Heart right ventricle (tissue), 16 donors: ENCODE data around the gene HTT. TPM values are rescaled to one million over a fixed set of nuclear protein-coding genes. Genes with fewer than 3 reads are reported as not detected.

Experiments
- ATAC-seq, 8 donors: fragments of 200-7000 bp; cut with Tn5 transposase; one replicate each; pipeline ENCODE4 v1.9.1; 2020; ENCODE audit warnings: mild to moderate bottlenecking in 8 of 8, moderate library complexity in 8 of 8, moderate number of reproducible peaks in 1 of 8
- DNase-seq, 2 donors: peaks; one replicate each; pipeline ENCODE4 v3.0.0-alpha.2; 2020
- H3K27ac ChIP-seq, 10 donors: fragments of 200-600 bp; sonication (generic) in 2 of 10; one replicate each; pipeline versions ENCODE4 v1.5.0 to v1.8.0; 2020 to 2022; ENCODE audit warnings: mild to moderate bottlenecking in 3 of 10
- H3K27me3 ChIP-seq, 7 donors: fragments of 200-600 bp; one replicate each; pipeline ENCODE4 v1.8.0; 2021 to 2022; ENCODE audit warnings: mild to moderate bottlenecking in 2 of 7
- H3K36me3 ChIP-seq, 9 donors: fragments of 200-600 bp; sonication (generic) in 1 of 9; one replicate each; pipeline versions ENCODE4 v1.5.0 to v1.8.0; 2020 to 2022; ENCODE audit warnings: mild to moderate bottlenecking in 2 of 9
- H3K4me1 ChIP-seq, 9 donors: fragments of 200-600 bp; sonication (generic) in 1 of 9; one replicate each; pipeline versions ENCODE4 v1.5.0 to v1.8.0; 2020 to 2022; ENCODE audit warnings: mild to moderate bottlenecking in 4 of 9
- H3K4me3 ChIP-seq, 10 donors: fragments of 200-600 bp; sonication (generic) in 2 of 10; one replicate each; pipeline versions ENCODE4 v1.5.0 to v1.8.0; 2020 to 2022; ENCODE audit warnings: mild to moderate bottlenecking in 7 of 10, moderate library complexity in 2 of 10
- H3K9me3 ChIP-seq, 11 donors: fragments of 200-600 bp in 10 of 11; sonication (generic) in 2 of 11; one replicate each; pipeline versions ENCODE4 v1.5.0 to v1.8.0; 2013 to 2022; ENCODE audit warnings: mild to moderate bottlenecking in 2 of 11, control low read depth in 1 of 11, moderate library complexity in 1 of 11
- CTCF ChIP-seq, 9 donors: fragments of 200-600 bp; sonication (generic) in 2 of 9; IDR thresholded peaks; one replicate each; pipeline versions ENCODE4 v1.5.0 to v1.8.0; 2021 to 2022; ENCODE audit warnings: antibody characterized with exemption in 9 of 9, mild to moderate bottlenecking in 5 of 9, moderate library complexity in 1 of 9
- WGBS, 2 donors: extraction: QIAGEN DNeasy Blood & Tissue Kit; methylation state at CpG; one replicate each; pipeline ENCODE4 v1.1.7; 2013; ENCODE audit warnings: inconsistent platforms in 1 of 2; 5-methylcytosine and 5-hydroxymethylcytosine counted together
- intact Hi-C, 10 donors: fragments of 100-400 bp; cut with DNase I; formaldehyde crosslinking; loops; one replicate each; pipeline versions ENCODE4 v1.11.1 to v1.14.2; 2022
- polyA plus RNA-seq, 2 donors: library from polyadenylated mRNA; stranded (reverse); fragments of 200-250 nt; gene quantifications; one replicate each; pipeline ENCODE4 v1.2.3, GENCODE V29; 2013
- total RNA-seq, 10 donors: library from RNA; stranded (reverse); fragmentation: NEBNext Ultra II Directional in 3 of 10; extraction: Animal tissue kit (Norgen Biotek cat#: 25700) in 3 of 10; gene quantifications; one replicate each; pipeline versions ENCODE4 v1.2.1 to v1.2.4, GENCODE V29; 2021 to 2023
- donor health status: Arrhythmogenic right ventricular cardiomyopathy.
- donor health status: ischemic (EF 13 %, LVEDD 7.1; RV severe dilation, severe dysfunction).
- donor health status: healthy with polysubstance abuse.
- donor health status: DM: no; HTN: yes; CAD: no.
- donor health status: DM: no; HTN: no; CAD: no.
- donor health status: ischemic (EF 25% LVEDD 6.9; RV normal size, moderate dysfunction).
- donor health status: ischemic (EF 25% LVEDD 5.7; RV mildly dilated, moderate dysfunction).
- donor health status: healthy.
- donor health status: DM: yes; HTN: yes; CAD: no.
- donor health status: Ischemic cardiomyopathy.
- donor health status: ischemic (EF 35%, LVEDD 5.7; RV mildly dilated, moderate dysfunction).
- donor health status: nonischemic (EF 11% LVEDD 7.7; RV severe dilation, severe dysfunction).
- donor health status: DM: yes; HTN: yes; CAD: no.
- donor health status: PGD.
- donor health status: ischemic (EF 29% LVEDD 5.4; RV normal size, mild dysfunction).
- donor health status: nonischemic (EF 23%, LVEDD 6.1; RV moderate dilation, normal function).

HTT gene
- total and polyA plus RNA-seq, 12 donors, result 6.3 to 34.0 (median 24.1) TPM

GRCh38 chr4:3200423-3201090 lies 126.1 kb downstream of the HTT start:
- ATAC-seq (no peak), DNase-seq (no peak)
- H3K4me3 ChIP-seq, result no peak overlapping the region
- H3K9me3 ChIP-seq, result no peaks in the 10 kb centered on the region
- peaks cover 0 to 35% (median 0%) of the 10 kb centered on the region in 9 donors for H3K4me1 ChIP-seq
- peaks cover 0 to 82% (median 23%) of the 10 kb centered on the region in 9 donors for H3K36me3 ChIP-seq
- WGBS, 2 donors, result 90 to 92% methylated on average over 8 of the region's 8 CpGs
- H3K27me3 ChIP-seq, result no peaks in the 10 kb centered on the region
- no peak for TF ChIP-seq CTCF (IDR thresholded peaks at IDR 0.05)
- intact Hi-C loops, result no loop called here
- peak overlapping the region in 1 of 10 donors; percentile 24 for H3K27ac ChIP-seq

GRCh38 chr4:3201718-3202702 lies 127.5 kb downstream of the HTT start:
- intact Hi-C loops, result no loop called here
- TF ChIP-seq CTCF (IDR thresholded peaks at IDR 0.05), result no peak
- H3K9me3 ChIP-seq, result no peaks in the 10 kb centered on the region
- DNase-seq, result no peak
- H3K4me3 ChIP-seq, result no peak overlapping the region
- peaks cover 0 to 35% (median 0%) of the 10 kb centered on the region in 9 donors for H3K4me1 ChIP-seq
- H3K36me3 ChIP-seq, result peaks cover 0 to 81% (median 23%) of the 10 kb centered on the region in 9 donors
- H3K27me3 ChIP-seq, result no peaks in the 10 kb centered on the region
- peak in 3 of 8 donors; percentile 8 to 57 (median 47) for ATAC-seq
- 81 to 83% methylated on average over 11 of the region's 11 CpGs for WGBS, 2 donors
- H3K27ac ChIP-seq, result peak overlapping the region in 2 of 10 donors; percentile 42 to 78

- Histone ChIP-seq H3K4me1 (peaks cover 0 to 40% (median 6%) of the 10 kb centered on the region in 9 donors), H3K27me3 (no peaks in the 10 kb centered on the region), H3K9me3 (no peaks in the 10 kb centered on the region), H3K4me3 (peak overlapping the region in 1 of 10 donors; percentile 13), H3K36me3 (peaks cover 0 to 82% (median 18%) of the 10 kb centered on the region in 9 donors), H3K27ac (peak overlapping the region in 3 of 10 donors; percentile 20 to 77 (median 42))
- DNase-seq (no peak), ATAC-seq (no peak)
- TF ChIP-seq CTCF (IDR thresholded peaks at IDR 0.05), result no peak
- intact Hi-C loops, result no loop called here
- WGBS, 2 donors, result 79 to 81% methylated on average over 22 of the region's 22 CpGs
Measured at GRCh38 chr4:3202836-3203820, 128.6 kb downstream of the HTT start.
